Spleen (tissue), 11 donors: Measurements from ENCODE around the gene MACROD2. TPM values are rescaled to one million over a fixed set of nuclear protein-coding genes. Genes with fewer than 3 reads are reported as not detected.

Experiments
- DNase-seq: peaks from one replicate; pipeline ENCODE4 v3.0.0-alpha.2; 2020
- H3K27ac ChIP-seq, 8 donors: fragments of 200-600 bp; sonication (generic) in 7 of 8; 1 replicate in 4 of 8; 2 replicates in 4 of 8; pipeline versions ENCODE4 v1.5.0 to v1.8.0; 2016 to 2021; ENCODE audit warnings: inconsistent platforms in 4 of 8, mild to moderate bottlenecking in 4 of 8, moderate library complexity in 1 of 8
- H3K27me3 ChIP-seq, 7 donors: fragments of 200-600 bp; sonication (generic) in 6 of 7; replicated peaks in 1 of 7; 1 replicate in 4 of 7; 2 replicates in 3 of 7; pipeline versions ENCODE4 v1.5.0 to v1.8.0; 2016 to 2021; ENCODE audit warnings: inconsistent platforms in 3 of 7, mild to moderate bottlenecking in 1 of 7
- H3K36me3 ChIP-seq, 6 donors: fragments of 200-600 bp; sonication (generic) in 5 of 6; 1 replicate in 4 of 6; 2 replicates in 2 of 6; pipeline versions ENCODE4 v1.5.0 to v1.8.0; 2016 to 2021; ENCODE audit warnings: inconsistent platforms in 2 of 6
- H3K4me1 ChIP-seq, 6 donors: fragments of 200-600 bp; sonication (generic) in 5 of 6; 1 replicate in 3 of 6; 2 replicates in 3 of 6; pipeline versions ENCODE4 v1.5.0 to v1.8.0; 2016 to 2021; ENCODE audit warnings: inconsistent platforms in 3 of 6
- H3K4me3 ChIP-seq, 8 donors: fragments of 200-600 bp; sonication (generic) in 7 of 8; 1 replicate in 4 of 8; 2 replicates in 4 of 8; pipeline versions ENCODE4 v1.5.0 to v1.8.0; 2016 to 2021; ENCODE audit warnings: inconsistent platforms in 4 of 8, mild to moderate bottlenecking in 4 of 8, moderate library complexity in 2 of 8
- H3K9me3 ChIP-seq, 8 donors: fragments of 200-600 bp; sonication (generic) in 7 of 8; 1 replicate in 4 of 8; 2 replicates in 4 of 8; pipeline versions ENCODE4 v1.5.0 to v1.8.0; 2016 to 2021; ENCODE audit warnings: inconsistent platforms in 4 of 8
- CTCF ChIP-seq, 11 experiments: fragments of 200-600 bp in 7 of 11; fragments of 450-650 bp in 4 of 11; sonication (generic) in 4 of 11; IDR thresholded peaks in 8 of 11; conservative IDR thresholded peaks in 3 of 11; 1 replicate in 7 of 11; 2 replicates in 4 of 11; pipeline versions ENCODE4 v1.4.0 to v1.8.0; 2016 to 2021; ENCODE audit warnings: antibody characterized with exemption in 11 of 11, inconsistent platforms in 4 of 11, mild to moderate bottlenecking in 1 of 11
- POLR2A ChIP-seq, 3 donors: fragments of 450-650 bp; IDR thresholded peaks; one replicate each; pipeline ENCODE4 v1.5.1; 2017; ENCODE audit warnings: antibody characterized with exemption in 3 of 3, mild to moderate bottlenecking in 1 of 3
- POLR2AphosphoS5 ChIP-seq, 3 donors: sonication (generic); formaldehyde crosslinking; IDR thresholded peaks; one replicate each; pipeline ENCODE4 v1.5.1; 2017; ENCODE audit warnings: antibody characterized with exemption in 3 of 3
- WGBS, 5 donors: extraction: QIAGEN DNeasy Blood & Tissue Kit in 3 of 5; methylation state at CpG; one replicate each; pipeline versions ENCODE4 v1.1.5 to v1.1.7; 2013 to 2018; 5-methylcytosine and 5-hydroxymethylcytosine counted together
- intact Hi-C: fragments of 100-400 bp; cut with DNase I; formaldehyde crosslinking; loops from one replicate; pipeline ENCODE4 v1.15.0; 2023; ENCODE audit warnings: low total_unique reads
- polyA plus RNA-seq, 3 donors: library from polyadenylated mRNA; stranded (reverse); fragments of 200-250 nt; gene quantifications; one replicate each; pipeline ENCODE4 v1.2.1, GENCODE V29; 2013
- total RNA-seq, 7 donors: library from RNA; depleted of rRNA in 3 of 7; stranded (reverse); fragments of >200 nt in 3 of 7; fragmentation: NEBNext Ultra II Directional in 4 of 7; extraction: Animal tissue kit (Norgen Biotek cat#: 25700) in 4 of 7; gene quantifications; one replicate each; pipeline versions ENCODE4 v1.1.0 to v1.2.1, GENCODE V29; 2016 to 2021
- donor health status: healthy with polysubstance abuse.
- donor health status: DM: no; HTN: no; CAD: no; lungs with moderate emphysema.
- donor health status: DM: no; HTN: no; CAD: no.
- donor health status: Bipolar disorder and iron deficiency.
- donor health status: healthy.
- donor health status: DM: no; HTN: no; CAD: no.
- donor health status: DM: yes; HTN: yes; CAD: no.

The MACROD2 gene
- total and polyA plus RNA-seq, 10 donors: 1.5 to 4.7 (median 3.4) TPM

- Histone ChIP-seq H3K27me3 (no peaks in the 10 kb centered on the region), H3K4me1 (no peaks in the 10 kb centered on the region), H3K27ac (no peak overlapping the region), H3K9me3 (peaks cover 0 to 6% (median 0%) of the 10 kb centered on the region in 8 donors), H3K36me3 (no peaks in the 10 kb centered on the region), H3K4me3 (no peak overlapping the region)
- DNase-seq: no peak
- no peak for TF ChIP-seq POLR2AphosphoS5 (IDR thresholded peaks at IDR 0.05)
- no peak for TF ChIP-seq POLR2A (IDR thresholded peaks at IDR 0.05)
- no peak for TF ChIP-seq CTCF (IDR thresholded peaks at IDR 0.05 in 8 of 11, conservative IDR thresholded peaks at IDR 0.05 in 3 of 11)
- intact Hi-C loops: no loop called here
Observed at GRCh38 chr20:14432597-14432996, 437.3 kb downstream of the MACROD2 start.

- H3K27ac ChIP-seq: no peak overlapping the region
- TF ChIP-seq CTCF (IDR thresholded peaks at IDR 0.05 in 8 of 11, conservative IDR thresholded peaks at IDR 0.05 in 3 of 11): no peak
- TF ChIP-seq POLR2A (IDR thresholded peaks at IDR 0.05): no peak
- no peaks in the 10 kb centered on the region for H3K36me3 ChIP-seq
- H3K4me1 ChIP-seq: no peaks in the 10 kb centered on the region
- no peaks in the 10 kb centered on the region for H3K27me3 ChIP-seq
- peaks cover 0 to 18% (median 12%) of the 10 kb centered on the region in 8 donors for H3K9me3 ChIP-seq
- intact Hi-C loops: no loop called here
- no peak overlapping the region for H3K4me3 ChIP-seq
- no peak for DNase-seq
- 56 to 82% (median 65%) methylated on average over 1 of the region's 1 CpG for WGBS, 5 donors
Observed at GRCh38 chr20:14434384-14435136, 439.2 kb downstream of the MACROD2 start.

- H3K36me3 ChIP-seq: no peaks in the 10 kb centered on the region
- no peaks in the 10 kb centered on the region for H3K27me3 ChIP-seq
- no peak overlapping the region for H3K4me3 ChIP-seq
- peaks cover 0 to 31% (median 14%) of the 10 kb centered on the region in 8 donors for H3K9me3 ChIP-seq
- whole genome bisulfite sequencing, 5 donors: 60 to 84% (median 74%) methylated on average over 4 of the region's 4 CpGs
- H3K4me1 ChIP-seq: no peaks in the 10 kb centered on the region
- no peak for DNase-seq
- no peak overlapping the region for H3K27ac ChIP-seq
- TF ChIP-seq CTCF (IDR thresholded peaks at IDR 0.05 in 8 of 11, conservative IDR thresholded peaks at IDR 0.05 in 3 of 11) (no peak), POLR2AphosphoS5 (IDR thresholded peaks at IDR 0.05) (no peak), POLR2A (IDR thresholded peaks at IDR 0.05) (no peak)
- intact Hi-C loops: no loop called here
Observed at GRCh38 chr20:14441201-14441600, 445.9 kb downstream of the MACROD2 start.

- intact Hi-C loops: no loop called here
- no peaks in the 10 kb centered on the region for H3K4me1 ChIP-seq
- H3K27me3 ChIP-seq: no peaks in the 10 kb centered on the region
- H3K9me3 ChIP-seq: peaks cover 0 to 17% (median 5%) of the 10 kb centered on the region in 8 donors
- no peak for DNase-seq
- H3K4me3 ChIP-seq: no peak overlapping the region
- no peak overlapping the region for H3K27ac ChIP-seq
- TF ChIP-seq POLR2A (IDR thresholded peaks at IDR 0.05) (no peak), CTCF (IDR thresholded peaks at IDR 0.05 in 8 of 11, conservative IDR thresholded peaks at IDR 0.05 in 3 of 11) (no peak), POLR2AphosphoS5 (IDR thresholded peaks at IDR 0.05) (no peak)
- H3K36me3 ChIP-seq: no peaks in the 10 kb centered on the region
- 72 to 86% (median 76%) methylated on average over 3 of the region's 3 CpGs for WGBS, 5 donors
Observed at GRCh38 chr20:14444106-14444505, 448.8 kb downstream of the MACROD2 start.
